ENCODE results near the gene NRF1.
A peak's percentile ranks its signal among the peaks of the same experiment; 100 is the strongest.

NRF1 gene

DNA sequence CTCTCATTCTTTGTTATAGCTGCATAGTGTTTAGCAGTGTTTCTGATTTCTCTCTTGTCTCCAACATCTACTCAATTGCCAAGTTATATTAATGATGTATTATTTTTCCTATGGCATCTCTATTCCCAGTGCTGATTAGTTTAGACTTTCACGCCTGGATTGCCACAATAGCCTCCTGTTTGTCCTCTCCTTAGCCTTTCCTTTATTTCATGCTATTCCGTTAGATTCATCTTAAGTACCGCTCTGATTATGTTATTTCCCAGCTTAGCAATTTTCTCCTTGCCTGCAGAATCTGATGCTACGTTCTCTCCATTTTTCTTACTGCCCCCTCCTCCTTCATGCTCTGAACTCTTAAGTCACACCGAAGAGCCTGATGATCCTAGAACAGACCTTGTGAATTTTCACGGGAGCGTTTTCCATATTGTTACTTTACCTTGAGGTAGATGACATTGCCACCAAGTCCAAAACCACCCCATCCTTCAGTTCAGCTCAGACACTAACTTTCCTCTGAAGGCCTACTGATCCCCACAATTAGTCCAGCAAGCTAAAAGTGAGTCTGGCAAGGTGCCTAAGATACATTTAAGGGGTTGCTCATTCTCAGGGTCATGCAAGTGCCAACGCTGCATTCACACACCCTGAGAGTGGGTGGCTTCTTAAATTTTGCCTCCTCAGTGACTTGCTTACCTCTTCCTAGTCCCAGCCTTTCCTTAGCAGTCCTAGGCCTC, 6.6 kb upstream of the NRF1 start:
- intact Hi-C loops (cut with DNase I) = no loop called here
- DNase-seq = peak in 4 of 42 donors; percentile 13 to 47 (median 25)

DNA sequence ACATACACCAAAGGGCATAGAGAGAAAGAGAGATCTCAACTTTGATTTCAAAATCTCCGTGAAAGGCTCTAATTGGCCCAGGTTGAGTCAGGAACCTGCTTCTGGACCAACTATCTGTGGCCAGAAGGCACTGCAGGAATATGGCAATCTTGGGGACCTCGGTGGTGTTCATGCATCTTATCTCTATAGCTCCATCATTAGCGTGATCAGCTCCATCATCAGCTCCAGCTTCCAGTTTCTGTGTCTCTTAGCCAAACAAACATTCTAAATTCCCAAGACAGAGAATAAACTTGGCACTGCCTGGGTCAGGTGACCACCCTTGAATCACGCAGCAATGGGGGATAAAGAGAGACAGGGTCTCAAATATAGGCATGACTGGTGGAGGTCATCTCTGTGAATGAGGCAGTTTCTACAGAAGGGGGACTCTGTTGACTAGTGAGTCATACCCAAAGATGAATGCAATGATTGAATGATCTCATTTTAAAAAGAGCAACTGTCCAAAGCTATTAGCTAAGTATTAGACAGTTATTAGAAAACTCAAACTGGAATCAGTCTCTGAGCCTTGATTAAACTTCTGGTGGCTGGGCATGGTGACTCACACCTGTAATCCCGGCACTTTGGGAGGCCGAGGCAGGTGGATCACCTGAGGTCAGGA, 5.4 kb upstream of the NRF1 start:
- intact Hi-C loops (cut with DNase I) = no loop called here
- no peak for DNase-seq

DNA sequence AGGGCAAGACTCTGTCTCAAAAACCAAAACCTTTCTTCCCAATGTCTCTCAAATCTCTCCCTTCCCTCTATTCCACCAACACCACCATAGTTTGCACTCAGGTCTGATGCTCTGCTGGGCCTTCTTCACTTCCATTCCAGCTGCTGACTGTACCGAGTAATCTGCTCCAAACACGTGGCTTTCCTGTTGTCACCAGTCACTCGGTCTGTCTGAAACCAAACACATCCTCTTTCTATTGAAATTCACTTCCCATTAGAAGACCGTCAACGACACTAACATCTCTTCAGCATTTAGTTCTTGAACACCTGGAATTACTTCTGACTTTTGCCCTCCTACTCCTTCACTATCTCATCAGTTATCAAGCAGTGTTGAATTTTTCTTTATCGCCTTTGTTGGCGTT, 4.7 kb upstream of the NRF1 start:
- intact Hi-C loops (cut with DNase I) = no loop called here

DNA sequence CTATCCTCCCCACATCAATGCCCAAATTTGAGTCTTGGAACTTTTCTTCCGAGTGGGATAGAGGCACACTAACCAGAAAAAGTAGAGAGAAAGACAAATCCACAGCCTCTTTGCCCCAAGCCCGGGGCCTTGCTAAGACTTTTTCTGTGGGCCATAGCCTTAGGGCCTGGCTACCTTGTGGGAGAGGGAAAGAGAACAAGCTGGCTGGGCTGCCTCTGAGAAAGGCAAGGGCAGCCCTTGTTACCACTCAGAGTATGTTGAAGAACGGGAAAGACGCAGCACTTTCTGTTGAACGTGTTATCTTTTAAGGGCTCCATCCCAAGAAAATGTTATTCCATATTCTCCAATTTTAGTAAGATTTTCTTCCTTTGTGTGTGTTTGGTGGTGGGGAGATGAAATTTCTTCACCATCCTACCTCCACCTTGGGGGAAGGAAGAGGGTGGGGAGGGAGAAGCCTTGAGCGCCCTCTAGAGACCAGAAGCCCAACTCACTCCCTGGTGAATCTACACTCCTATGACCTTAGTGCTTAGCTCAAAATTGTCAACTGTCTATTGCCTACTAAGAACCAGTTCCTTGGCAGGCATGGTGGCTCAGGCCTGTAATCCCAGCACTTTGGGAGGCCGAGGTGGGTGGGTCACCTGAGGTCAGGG, 3.9 kb upstream of the NRF1 start:
- peak in 33 of 42 donors; percentile 15 to 71 (median 47) for DNase-seq
- intact Hi-C loops (cut with DNase I) = no loop called here

More for the DNA sequence above, 4.7 kb upstream of the NRF1 start:
- peak in 5 of 42 donors; percentile 22 to 48 (median 28) for DNase-seq

DNA sequence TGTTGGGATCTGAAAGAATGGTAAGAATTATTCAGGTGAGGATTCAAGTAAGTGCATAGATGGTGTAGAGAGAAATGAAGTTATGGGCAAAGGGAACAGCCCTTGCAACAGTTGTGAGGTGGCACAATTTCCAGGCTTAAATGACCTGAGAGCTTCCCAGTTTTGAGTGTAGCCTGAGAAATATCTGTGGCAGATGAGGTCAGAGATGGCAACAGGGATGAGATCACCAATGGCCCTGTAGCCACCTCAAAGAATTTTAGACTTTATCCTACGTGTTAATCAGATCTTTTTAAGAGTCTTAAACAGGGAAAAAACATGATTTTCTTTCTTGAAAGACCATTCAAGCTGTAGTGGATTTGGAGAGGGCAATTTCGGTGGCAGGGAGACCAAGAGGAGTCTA, 1.9 kb upstream of the NRF1 start:
- intact Hi-C loops (cut with DNase I) = loop anchor here (5.0 to 10.0 kb wide), 3 partner anchors 343 to 555 kb away; partner anchors contain the start of genes AHCYL2, TNPO3 and UBE2H
- DNase-seq = no peak

DNA sequence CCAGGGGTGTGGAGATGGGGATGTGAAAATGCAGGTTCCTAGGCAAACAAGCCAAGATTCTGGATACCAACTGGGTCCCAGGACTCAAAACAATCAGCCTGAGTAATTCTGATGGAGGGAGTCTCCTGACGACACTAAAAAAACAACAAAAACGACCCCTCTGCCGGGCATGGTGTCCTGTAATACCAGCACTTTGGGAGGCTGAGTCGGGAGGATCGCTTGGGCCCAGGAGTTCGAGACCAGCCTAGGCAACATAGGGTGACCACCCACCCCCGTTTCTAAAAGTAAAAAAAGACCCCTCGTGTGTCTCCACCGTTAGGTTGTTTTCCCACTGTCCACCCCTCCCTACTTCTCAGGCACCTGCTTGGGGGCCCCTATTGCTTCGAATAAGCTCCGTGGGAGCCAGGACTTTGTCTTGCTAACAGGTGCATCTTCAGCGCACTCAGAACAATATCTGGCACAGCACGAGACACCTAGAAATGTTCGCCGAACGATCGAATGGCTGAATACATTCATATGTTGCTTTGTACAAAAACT, 743 bp upstream of the NRF1 start:
- DNase-seq = peak in 3 of 42 donors; percentile 7 to 46 (median 14)
- intact Hi-C loops (cut with DNase I) = loop anchor here (5.0 to 10.0 kb wide), 3 partner anchors 342 to 556 kb away; partner anchors contain the start of genes AHCYL2, TNPO3 and UBE2H

DNA sequence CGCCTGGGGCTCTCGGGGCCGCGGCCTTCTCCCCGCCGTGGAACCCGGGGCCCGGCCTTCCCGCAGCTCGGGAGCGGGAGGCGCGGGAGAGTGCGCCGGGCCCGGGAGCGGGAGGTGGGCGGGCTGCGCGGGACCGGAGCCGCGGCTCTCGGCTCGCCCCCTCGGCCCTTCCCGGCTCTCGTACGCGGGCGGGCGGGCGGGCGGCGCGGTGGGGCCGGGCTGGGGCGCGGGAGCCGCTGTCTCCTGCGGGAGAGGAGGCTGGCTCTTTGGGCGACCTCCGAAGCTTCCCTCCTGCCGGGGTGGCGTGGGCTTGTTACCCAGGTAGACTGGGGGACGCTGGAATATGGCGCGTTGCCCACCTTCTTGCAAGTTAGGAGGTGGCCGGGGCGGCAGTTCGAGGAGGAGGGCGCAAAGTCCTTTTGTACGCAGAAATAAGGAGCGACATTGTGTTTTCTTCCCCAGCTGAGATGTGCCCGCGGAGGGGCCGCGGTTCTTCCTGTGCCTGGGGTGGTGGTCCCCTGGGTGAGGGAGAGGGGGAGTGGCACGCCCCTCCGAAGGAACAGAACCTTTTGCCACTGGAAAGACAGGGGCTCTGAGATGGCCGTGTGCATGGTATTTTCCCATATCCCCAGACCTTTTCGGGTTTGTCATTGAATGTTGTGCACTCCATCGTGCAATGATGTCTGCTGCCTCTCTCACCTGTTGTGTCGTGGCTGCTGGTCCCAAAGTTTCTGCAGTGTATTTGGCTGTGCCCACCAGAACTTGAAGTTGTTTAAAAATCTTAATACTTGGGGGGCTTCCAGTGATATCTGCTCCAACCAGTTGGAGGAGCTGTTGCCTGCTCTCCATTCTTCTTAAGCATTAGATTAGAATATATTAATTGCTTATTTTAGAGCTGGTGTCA, 844 bp downstream of the NRF1 start:
- intact Hi-C loops (cut with DNase I) = loop anchor here (5.0 to 10.0 kb wide), 3 partner anchors 340 to 558 kb away; partner anchors contain the start of genes AHCYL2, TNPO3 and UBE2H
- DNase-seq = peak in 40 of 42 donors; percentile 5 to 71 (median 42)

DNA sequence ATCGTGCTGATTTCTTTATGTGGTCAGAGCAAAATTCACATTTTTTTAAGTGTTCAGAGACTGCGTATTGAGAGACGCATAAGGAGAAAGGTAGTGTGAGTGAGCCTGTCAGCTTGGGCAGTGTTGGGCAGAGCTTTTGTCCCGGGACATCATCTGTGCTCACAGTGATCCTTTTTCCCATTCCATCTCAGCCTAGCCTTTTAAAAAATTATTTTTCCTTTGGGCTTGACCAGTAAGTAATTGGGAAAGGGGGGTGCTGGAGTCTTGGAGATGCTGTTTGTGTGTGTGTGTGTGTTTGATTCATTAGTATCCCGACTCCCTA, 1.5 kb downstream of the NRF1 start:
- intact Hi-C loops (cut with DNase I) = loop anchor here (5.0 to 10.0 kb wide), 3 partner anchors 339 to 558 kb away; partner anchors contain the start of genes AHCYL2, TNPO3 and UBE2H
- no peak for DNase-seq

DNA sequence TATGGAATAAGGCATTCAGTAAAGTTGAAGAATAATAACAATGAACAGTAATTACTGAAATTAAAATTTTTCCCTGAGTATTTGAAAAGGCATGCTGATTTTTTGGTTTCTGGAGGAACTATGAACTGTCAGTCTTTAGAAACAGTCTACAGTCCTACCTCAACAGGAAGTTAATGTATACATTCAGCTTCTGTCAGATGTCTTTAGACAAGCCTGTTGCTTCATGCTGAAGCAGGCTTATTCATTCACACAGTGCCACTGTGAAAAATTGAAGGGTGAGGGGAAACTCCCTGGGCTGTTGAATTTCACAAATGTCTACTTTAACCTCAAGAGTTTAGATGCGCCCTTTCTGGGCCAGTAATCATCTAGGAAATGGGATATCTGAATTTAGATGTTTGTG, 3.5 kb downstream of the NRF1 start:
- DNase-seq = no peak
- intact Hi-C loops (cut with DNase I) = loop anchor here (10.0 kb wide), 2 partner anchors 390 to 560 kb away; partner anchors contain the start of genes AHCYL2 and TNPO3

DNA sequence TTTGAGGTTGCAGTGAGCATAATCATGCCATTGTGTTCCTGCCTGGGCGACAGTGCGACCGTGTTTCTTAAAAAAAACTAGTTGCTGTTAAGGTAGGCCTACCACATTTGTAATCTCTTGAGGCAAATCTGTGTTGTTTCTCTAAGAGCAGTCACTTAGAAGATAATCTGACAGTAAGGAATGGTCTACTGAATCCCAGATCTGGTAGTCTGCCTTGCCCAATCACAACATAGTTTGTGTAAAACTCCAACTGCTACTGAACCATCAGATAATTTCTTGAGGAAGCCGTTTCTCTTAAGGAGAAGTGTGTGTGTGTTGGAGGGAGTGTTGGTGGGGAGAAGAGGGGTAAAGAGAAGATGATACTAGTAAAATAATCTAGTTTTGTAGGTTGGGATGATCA, 5.0 kb downstream of the NRF1 start:
- no peak for DNase-seq
- intact Hi-C loops (cut with DNase I) = loop anchor here (10.0 kb wide), 2 partner anchors 392 to 562 kb away; partner anchors contain the start of genes AHCYL2 and TNPO3

DNA sequence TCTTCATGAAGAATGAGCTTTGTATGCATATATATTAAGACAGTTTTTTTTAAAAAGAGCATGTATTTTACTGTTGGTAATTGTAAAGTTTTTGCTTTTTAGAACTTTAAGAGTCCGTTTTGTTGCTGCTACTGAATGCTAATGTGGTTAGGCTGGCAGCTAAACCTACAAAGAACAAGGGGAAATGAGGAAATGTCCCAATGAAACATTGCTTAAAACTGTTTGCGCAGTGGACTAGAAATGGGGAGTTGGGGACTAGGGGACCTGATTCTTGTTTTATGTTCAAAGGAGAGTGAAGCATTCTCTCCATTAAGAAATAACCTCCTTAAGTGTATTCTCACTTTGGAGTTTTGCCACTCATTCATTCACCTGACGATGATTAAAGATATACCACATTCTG, 5.7 kb downstream of the NRF1 start:
- intact Hi-C loops (cut with DNase I) = loop anchor here (10.0 kb wide), 2 partner anchors 392 to 562 kb away; partner anchors contain the start of genes AHCYL2 and TNPO3
- DNase-seq = no peak

DNA sequence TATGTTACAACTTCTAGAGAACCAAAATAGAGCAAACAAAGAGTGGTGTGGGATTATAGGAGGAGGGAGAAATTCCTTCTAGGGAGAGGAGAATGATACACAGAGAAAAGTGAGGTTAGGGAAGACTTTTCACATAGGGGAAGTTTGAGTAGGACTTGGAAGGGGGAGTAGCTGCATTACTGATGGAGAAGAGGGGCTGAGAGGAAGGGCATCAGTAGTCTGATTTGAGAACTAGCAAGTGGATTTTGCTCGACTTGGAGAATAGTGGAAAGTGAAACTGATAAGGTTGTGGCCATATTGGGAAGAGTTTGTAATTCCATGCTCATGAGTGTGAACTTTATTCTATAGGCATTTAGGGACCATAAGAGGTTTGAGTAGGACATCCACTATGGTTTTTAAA, 6.1 kb downstream of the NRF1 start:
- no peak for DNase-seq
- intact Hi-C loops (cut with DNase I) = loop anchor here (10.0 kb wide), 2 partner anchors 393 to 563 kb away; partner anchors contain the start of genes AHCYL2 and TNPO3

DNA sequence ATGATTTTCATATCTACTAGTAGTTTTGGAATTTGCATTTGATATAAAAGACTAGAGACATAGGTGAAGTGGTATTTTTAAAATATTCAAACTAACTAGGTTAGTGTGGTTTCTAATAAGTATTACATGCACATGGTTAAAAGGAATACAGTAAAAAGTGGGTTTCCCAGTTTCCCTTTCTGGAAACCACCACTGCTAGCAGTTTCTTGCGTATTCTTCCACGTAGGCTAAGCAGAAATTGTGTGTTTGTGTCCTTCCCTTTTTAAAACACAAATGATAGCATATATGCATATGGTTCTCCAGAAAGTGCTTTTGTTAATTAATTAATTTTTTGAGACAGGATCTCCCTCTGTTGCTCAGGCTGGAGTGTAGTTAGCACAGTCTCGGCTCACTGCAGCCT, 15.4 kb downstream of the NRF1 start:
- no peak for DNase-seq

DNA sequence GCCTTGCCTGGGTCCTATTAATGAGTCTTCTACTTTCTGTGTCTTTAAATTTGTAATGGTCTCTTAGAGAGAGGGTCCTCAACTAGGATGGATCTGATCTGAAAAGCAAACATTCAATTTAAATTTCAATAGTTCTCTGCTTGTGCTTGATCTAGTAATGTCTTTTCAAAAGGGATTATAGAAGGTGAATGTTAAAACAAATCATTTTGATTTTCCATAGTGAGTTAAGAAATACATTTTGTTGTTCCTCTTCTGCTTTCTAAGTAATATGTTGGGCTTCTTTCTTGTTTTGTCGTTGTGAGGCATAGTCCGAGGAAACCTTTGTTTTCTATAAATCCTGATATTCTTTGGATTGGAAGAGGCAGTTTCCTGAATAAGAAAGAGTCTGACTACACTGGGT, 18.8 kb downstream of the NRF1 start:
- intact Hi-C loops (cut with DNase I) = loop anchor here (10.0 kb wide), 1 partner anchor 266 kb away; no protein-coding TSS in a partner anchor

More for the DNA sequence above, 15.4 kb downstream of the NRF1 start:
- intact Hi-C loops (cut with DNase I) = no loop called here

DNA sequence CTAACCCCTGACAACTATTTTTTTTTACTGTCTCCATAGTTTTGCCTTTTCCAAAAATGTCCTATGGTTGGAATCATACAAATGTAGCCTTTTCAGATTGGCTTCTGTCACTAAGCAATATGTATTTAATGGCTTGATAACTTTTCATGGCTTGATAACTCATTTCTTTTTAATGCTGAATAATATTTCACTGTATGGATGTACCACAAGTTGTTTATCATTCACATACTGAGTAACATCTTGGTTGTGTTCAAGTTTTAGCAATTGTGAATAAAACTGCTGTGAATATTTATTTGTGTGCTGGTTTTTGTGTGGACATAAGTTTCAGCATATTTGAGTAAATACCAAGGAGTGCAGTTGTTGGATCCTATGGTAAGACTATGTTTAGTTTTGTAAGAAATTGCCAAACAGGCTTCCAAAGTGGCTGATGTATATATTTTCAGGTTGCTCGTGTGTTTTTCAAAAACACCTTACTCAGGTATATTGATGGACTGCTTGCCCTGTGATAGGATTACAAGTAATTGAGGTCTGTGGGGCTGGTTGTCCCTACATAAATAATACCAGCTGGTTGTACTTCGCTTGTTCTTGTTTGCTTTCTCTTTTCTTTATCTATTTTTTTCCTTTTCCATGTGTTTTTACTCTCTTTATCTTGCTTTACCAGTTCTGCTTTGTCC, 23.0 kb downstream of the NRF1 start:
- intact Hi-C loops (cut with DNase I) = loop anchor here (10.0 kb wide), 1 partner anchor 270 kb away; no protein-coding TSS in a partner anchor
- DNase-seq = no peak

More for the DNA sequence above, 18.8 kb downstream of the NRF1 start:
- DNase-seq = no peak

DNA sequence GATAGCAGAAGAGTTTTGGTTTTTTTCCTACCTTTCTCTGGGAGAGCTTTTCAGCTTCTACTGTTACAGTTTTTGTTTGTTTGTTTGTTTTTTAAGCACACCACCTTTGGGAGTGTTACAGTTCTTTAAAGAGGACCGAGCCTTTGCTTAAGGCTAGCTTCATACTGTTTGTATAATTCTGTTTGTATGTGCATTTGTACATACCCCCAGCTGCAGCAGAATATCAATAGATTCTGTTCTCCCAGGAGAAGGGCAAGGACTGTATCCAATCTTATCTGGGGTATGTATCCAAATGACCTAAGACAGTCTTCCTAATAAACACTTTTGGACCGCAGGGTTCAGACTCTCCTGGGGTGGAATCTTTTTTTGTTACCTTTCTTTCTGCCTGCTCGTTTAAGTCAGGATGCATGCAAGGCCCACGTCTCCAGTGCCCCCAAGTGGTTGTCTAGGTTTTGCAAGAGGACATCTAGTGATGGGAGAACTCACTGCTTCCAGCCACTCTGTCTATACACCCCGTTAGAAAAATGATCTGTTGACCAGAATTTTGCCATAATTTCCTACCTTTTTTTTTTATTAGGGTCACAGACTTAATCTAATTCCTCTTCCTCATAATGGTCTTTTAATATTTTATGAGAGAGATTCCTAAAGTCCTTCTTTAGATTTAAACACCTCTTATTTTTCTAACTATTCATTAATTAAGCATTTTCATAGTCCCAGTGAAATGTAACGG, 23.9 kb downstream of the NRF1 start:
- DNase-seq = peak; percentile 47 to 91 (median 75)

More for the DNA sequence above, 23.9 kb downstream of the NRF1 start:
- intact Hi-C loops (cut with DNase I) = loop anchor here (10.0 kb wide), 1 partner anchor 271 kb away; no protein-coding TSS in a partner anchor

All from head of caudate nucleus (tissue), 42 donors.